HepG2 (cell line): ENCODE data around the gene STK24. TPM values are rescaled to one million over a fixed set of nuclear protein-coding genes. Genes with fewer than 3 reads are reported as not detected.

Experiments used
- ATF2 ChIP-seq: sonication (generic); formaldehyde crosslinking; IDR thresholded peaks from 2 replicates; pipeline ENCODE4 v1.4.0; 2020; ENCODE audit warnings: missing genetic modification reagents
- ERF ChIP-seq: IDR thresholded peaks from 2 replicates; pipeline ENCODE4 v1.6.1; 2018; ENCODE audit warnings: missing biosample characterization, missing genetic modification reagents
- ESRRA ChIP-seq: sonication (generic); formaldehyde crosslinking; IDR thresholded peaks from 2 replicates; pipeline ENCODE4 v1.5.1; 2020; ENCODE audit warnings: mild to moderate bottlenecking, low read depth, missing genetic modification reagents
- FOXK2 ChIP-seq: fragments of 450-650 bp; IDR thresholded peaks from 2 replicates; pipeline ENCODE4 v1.6.1; 2016
- GABPB1 ChIP-seq: IDR thresholded peaks from 2 replicates; pipeline ENCODE4 v1.6.1; 2016; ENCODE audit warnings: mild to moderate bottlenecking, missing genetic modification reagents, moderate library complexity, missing compliant biosample characterization
- KAT7 ChIP-seq: IDR thresholded peaks from 2 replicates; pipeline ENCODE4 v1.6.1; 2018; ENCODE audit warnings: borderline replicate concordance, missing compliant biosample characterization
- MEF2D ChIP-seq: sonication (generic); formaldehyde crosslinking; IDR thresholded peaks from 2 replicates; pipeline ENCODE4 v1.5.1; 2020; ENCODE audit warnings: mild to moderate bottlenecking, missing genetic modification reagents
- MLX ChIP-seq: IDR thresholded peaks from 2 replicates; pipeline ENCODE4 v1.6.1; 2016
- POGK ChIP-seq: sonication (generic); formaldehyde crosslinking; conservative IDR thresholded peaks from 2 replicates; pipeline ENCODE4 v1.8.0; 2022; ENCODE audit warnings: mild to moderate bottlenecking, moderate library complexity, missing genetic modification reagents
- SKIL ChIP-seq: sonication (generic); formaldehyde crosslinking; IDR thresholded peaks from 2 replicates; pipeline ENCODE4 v1.8.0; 2022; ENCODE audit warnings: missing genetic modification reagents, mild to moderate bottlenecking, moderate library complexity, borderline replicate concordance
- TCF7 ChIP-seq: sonication (generic); IDR thresholded peaks from 2 replicates; pipeline ENCODE4 v1.6.1; 2016; ENCODE audit warnings: antibody characterized with exemption, low read depth
- TFE3 ChIP-seq: IDR thresholded peaks from 2 replicates; pipeline ENCODE4 v1.6.1; 2016
- ZBTB20 ChIP-seq: sonication (generic); formaldehyde crosslinking; IDR thresholded peaks from 2 replicates; pipeline ENCODE4 v1.8.1; 2023; ENCODE audit warnings: missing genetic modification reagents, low read depth, mild to moderate bottlenecking, borderline replicate concordance
- ZNF205 ChIP-seq: IDR thresholded peaks from 2 replicates; pipeline ENCODE4 v1.6.1; 2018; ENCODE audit warnings: missing biosample characterization, missing genetic modification reagents
- ZNF414 ChIP-seq: sonication (generic); formaldehyde crosslinking; IDR thresholded peaks from 2 replicates; pipeline ENCODE4 v1.5.0; 2020; ENCODE audit warnings: missing genetic modification reagents
- ZNF441 ChIP-seq: sonication (generic); formaldehyde crosslinking; IDR thresholded peaks from 2 replicates; pipeline ENCODE4 v1.7.0; 2021; ENCODE audit warnings: missing genetic modification reagents, borderline replicate concordance
- ZNF605 ChIP-seq: sonication (generic); formaldehyde crosslinking; IDR thresholded peaks from 2 replicates; pipeline ENCODE4 v1.8.0; 2022; ENCODE audit warnings: mild to moderate bottlenecking, missing genetic modification reagents
- polyA plus RNA-seq, 8 experiments: library from polyadenylated mRNA; depleted of rRNA in 3 of 8; stranded (reverse) in 7 of 8; unstranded in 1 of 8; fragments of >200 nt; fragmentation: Illumina TruSeq in 4 of 8; extraction: Trizol in 4 of 8; gene quantifications; 2 replicates each; pipeline versions ENCODE4 v1.2.1 to v1.2.3, GENCODE V29; 2011 to 2016; ENCODE audit warnings: low read depth in 4 of 8, missing spikeins in 1 of 8, mixed read lengths in 1 of 8; ENCODE audit not compliant: insufficient read depth in 1 of 8
- total RNA-seq, 5 experiments: library from RNA; depleted of rRNA; stranded (reverse); fragments of >200 nt; fragmentation: Illumina TruSeq; extraction: Trizol; gene quantifications; 2 replicates each; pipeline ENCODE4 v1.2.3, GENCODE V29; 2016; ENCODE audit warnings: low read depth in 1 of 5

Gene STK24
- total and polyA plus RNA-seq, 2 of the 13 experiments (the other 11 are each of a cell fraction or from before 2014, with no cell fraction given) = 51.3 to 73.0 TPM

- TF ChIP-seq ATF2 (CRISPR knock-in tag) (peak; percentile 91; the same call in 1 of the 2 replicates), ERF (CRISPR knock-in tag) (peak; percentile 91), MLX (peak; percentile 59), POGK (CRISPR knock-in tag) (0 out of 2 replicates have a peak, but pooled peaks have one; percentile 71), ZNF605 (CRISPR knock-in tag) (peak; percentile 63; the same call in 1 of the 2 replicates), TCF7 (peak; percentile 51), MEF2D (0 out of 2 replicates have a peak, but pooled peaks have one; percentile 64), ZNF441 (CRISPR knock-in tag) (peak; percentile 89), KAT7 (CRISPR knock-in tag) (0 out of 2 replicates have a peak, but pooled peaks have one; percentile 39), ZBTB20 (CRISPR knock-in tag) (peak; percentile 90; the same call in 1 of the 2 replicates), ZNF205 (peak; percentile 50; the same call in 1 of the 2 replicates), SKIL (CRISPR knock-in tag) (peak; percentile 91), ESRRA (CRISPR knock-in tag) (peak; percentile 81), FOXK2 (peak; percentile 73; the same call in 1 of the 2 replicates), GABPB1 (CRISPR knock-in tag) (peak; percentile 52; the same call in 1 of the 2 replicates), ZNF414 (CRISPR knock-in tag) (peak; percentile 50; the same call in 1 of the 2 replicates), TFE3 (CRISPR knock-in tag) (peak; percentile 57; the same call in 1 of the 2 replicates)
Measured at GRCh38 chr13:98569494-98570367, 7.2 kb downstream of the STK24 start (continued).
